ENCODE measurements around the gene SLC7A11.

DNA sequence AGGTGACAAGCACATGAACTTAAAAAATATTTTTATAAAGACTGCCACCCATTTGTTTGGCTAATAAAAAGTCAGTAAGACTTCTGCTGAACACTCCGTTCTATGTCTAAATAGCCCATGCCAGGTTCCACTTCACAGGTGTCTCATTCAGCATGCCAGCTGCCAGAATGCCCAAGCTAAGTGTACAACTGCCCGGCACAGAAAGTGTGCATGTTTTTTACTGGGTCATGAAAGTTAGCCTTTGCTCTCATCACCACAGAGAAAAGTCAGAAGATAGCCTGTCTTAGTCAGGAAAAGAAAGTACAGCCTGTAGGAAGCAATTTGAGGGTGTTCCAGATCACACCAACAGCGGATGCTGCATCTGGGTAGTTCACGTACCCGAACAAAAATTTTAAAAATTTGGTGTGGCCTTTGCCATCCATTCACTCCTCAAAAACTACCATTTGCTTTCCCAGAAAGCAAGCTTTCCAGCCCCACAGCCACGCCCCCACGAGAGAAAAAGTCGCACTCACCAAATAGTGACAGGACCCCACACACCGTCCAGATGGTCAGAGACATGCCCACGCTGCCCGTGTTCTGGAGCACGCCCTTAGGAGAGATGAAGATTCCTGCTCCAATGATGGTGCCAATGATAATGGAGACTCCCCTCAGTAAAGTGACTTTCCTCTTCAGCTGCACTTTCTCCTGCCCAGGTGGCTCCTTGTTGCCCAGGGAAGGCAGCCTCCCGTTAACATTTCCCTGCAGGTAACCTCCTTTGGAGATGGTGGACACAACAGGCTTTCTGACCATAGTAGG, 671 bp downstream of the SLC7A11 start:
- TF ChIP-seq, protein P1, sequence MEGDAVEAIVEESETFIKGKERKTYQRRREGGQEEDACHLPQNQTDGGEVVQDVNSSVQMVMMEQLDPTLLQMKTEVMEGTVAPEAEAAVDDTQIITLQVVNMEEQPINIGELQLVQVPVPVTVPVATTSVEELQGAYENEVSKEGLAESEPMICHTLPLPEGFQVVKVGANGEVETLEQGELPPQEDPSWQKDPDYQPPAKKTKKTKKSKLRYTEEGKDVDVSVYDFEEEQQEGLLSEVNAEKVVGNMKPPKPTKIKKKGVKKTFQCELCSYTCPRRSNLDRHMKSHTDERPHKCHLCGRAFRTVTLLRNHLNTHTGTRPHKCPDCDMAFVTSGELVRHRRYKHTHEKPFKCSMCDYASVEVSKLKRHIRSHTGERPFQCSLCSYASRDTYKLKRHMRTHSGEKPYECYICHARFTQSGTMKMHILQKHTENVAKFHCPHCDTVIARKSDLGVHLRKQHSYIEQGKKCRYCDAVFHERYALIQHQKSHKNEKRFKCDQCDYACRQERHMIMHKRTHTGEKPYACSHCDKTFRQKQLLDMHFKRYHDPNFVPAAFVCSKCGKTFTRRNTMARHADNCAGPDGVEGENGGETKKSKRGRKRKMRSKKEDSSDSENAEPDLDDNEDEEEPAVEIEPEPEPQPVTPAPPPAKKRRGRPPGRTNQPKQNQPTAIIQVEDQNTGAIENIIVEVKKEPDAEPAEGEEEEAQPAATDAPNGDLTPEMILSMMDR (IDR thresholded peaks at IDR 0.05): no peak
- no peak for TF ChIP-seq POLR2A (IDR thresholded peaks at IDR 0.05)

Measured in uterus (tissue), 2 donors.